Activated naive CD4-positive, alpha-beta T cell (primary cell): Measurements from ENCODE around the gene GALNT7.

Experiments used
- DNase-seq, 4 experiments: peaks; one replicate each; lab custom pipeline; 2025; lab: John Stamatoyannopoulos, UW

GALNT7 gene

GRCh38 chr4:173265751-173266150, 97.1 kb downstream of the GALNT7 start:
- DNase-seq = no peak

DNA sequence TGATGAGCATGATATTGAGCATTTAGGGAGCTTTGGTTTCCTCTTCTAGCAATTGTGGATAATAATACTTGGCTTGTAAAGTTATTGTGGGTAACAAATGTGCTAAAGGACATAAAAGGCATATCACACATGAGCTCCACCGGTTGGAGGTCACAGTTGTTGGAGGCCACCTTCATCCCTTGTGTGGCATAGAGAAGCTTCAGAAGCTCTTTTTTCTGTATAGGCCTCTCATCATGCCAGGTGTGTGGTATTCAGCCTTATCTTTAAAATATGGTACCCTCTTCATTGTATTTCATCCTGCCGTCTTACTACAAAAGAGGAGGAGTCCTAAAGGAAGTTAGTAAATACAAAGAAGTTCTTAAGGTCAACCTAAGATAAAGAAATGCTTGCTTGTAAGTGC, 99.1 kb downstream of the GALNT7 start:
- no peak for DNase-seq

DNA sequence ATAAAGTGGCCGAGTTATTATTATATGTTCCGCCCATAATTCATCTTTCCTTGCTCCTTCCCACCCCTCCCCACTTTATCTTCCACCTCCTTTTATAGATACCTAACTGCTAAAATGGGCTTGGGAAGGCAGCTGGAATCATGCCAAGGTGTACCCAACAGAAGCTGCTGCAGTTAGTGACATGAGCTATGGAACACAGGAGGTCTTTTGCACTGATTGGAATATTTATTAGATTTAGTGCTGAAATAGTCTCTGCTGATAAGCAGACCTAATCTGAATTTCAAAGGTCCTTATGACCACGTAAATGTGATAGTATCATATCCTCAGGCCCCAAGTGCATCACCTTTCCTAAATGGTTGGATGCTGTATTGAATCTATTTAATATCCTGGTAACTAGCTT, 100.7 kb downstream of the GALNT7 start:
- no peak for DNase-seq

- no peak for DNase-seq
Observed at GRCh38 chr4:173270312-173271027, 101.9 kb downstream of the GALNT7 start.

DNA sequence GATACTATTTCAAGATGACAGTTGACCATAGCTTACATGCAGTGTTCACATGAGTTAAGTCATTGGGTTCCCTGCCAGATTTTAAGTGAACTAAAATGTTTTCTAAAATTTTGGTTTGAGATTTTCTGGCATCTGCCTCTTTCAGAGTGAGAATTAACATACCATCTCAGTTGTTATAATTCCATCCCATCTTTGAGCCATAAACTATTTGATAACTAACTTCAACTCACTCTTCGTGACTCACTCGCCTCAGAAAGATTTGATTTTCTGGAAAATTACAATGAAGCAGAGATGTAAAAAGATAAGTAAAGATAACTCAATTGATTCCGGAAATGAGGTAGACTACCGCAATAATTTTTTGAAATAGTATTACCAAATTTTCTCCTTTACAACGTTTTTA, 103.7 kb downstream of the GALNT7 start:
- no peak for DNase-seq

GRCh38 chr4:173272996-173273395, 104.4 kb downstream of the GALNT7 start:
- no peak for DNase-seq

DNA sequence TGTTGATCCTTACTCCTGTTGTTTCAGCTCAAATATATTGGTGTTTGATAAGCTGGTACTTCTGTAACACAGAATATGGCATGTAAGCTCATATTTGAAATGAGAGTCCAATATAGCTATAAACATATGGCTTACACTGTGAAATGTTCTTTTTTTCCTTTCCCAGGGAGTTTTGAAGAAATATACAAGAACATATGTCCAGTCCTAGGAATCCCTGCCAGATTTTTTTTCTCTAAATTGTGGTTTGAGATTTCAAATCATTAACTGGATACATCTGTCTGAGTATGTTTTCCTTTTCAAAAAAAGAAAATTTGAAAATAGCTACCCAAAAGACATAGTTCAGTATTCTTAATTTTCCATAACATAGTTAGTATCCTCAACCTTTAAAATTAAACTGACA, 105.3 kb downstream of the GALNT7 start:
- no peak for DNase-seq

DNA sequence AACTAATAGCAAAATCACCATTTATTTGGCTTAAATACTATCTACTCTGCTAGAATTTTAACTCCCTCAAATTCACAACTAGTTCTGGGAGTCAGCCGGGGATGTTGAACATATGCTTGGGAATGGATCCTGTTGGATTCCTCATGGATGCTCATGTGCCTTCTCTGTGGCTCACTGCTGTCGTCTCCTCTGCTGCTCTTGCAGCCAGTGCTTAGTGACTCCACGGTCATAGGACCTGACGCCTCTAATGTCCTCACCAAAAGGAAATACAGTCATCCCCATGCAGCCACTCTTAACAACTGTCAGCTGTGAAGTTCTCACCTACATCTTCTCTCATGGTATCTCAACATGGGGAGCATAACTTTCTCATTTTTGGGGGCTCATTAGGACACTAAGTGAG, 106.1 kb downstream of the GALNT7 start:
- no peak for DNase-seq

DNA sequence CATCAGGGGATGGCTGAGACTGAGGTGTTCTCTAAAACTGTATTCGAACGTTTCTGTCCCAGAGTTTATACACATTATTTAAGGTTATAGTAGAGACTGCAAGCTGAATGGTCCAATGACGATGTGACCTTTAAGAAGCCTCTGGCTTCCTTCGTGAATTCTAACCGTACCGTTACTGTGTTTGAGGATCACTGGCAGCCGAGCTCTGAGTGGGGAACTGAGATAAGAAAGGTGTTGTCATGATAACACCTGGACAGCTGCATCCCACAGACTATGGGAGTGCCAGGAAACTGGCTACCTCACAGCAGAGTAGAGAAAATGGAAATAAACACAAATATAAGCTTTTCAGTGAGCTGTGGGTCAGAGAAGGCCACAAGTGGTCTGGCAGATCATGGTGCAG, 106.5 kb downstream of the GALNT7 start:
- no peak for DNase-seq

DNA sequence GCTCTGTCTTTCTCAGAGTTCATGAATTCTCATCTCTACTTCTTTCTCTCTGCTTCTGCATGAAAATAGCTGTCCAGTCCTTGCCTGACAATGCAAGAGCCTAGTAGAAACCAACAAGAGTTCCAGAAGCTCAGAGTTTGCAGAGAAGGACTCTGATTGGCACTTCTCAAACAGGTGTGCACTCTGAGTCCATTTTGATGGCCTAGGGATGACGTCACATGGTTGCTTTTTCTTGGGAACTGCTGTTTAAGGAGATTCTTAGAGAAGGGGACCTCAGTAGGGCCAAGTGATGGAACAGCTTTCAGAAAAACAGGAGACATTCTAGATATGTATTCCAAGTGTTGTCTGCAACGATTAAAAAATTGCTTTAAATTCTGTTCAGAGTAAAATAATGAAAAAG, 108.7 kb downstream of the GALNT7 start:
- no peak for DNase-seq

DNA sequence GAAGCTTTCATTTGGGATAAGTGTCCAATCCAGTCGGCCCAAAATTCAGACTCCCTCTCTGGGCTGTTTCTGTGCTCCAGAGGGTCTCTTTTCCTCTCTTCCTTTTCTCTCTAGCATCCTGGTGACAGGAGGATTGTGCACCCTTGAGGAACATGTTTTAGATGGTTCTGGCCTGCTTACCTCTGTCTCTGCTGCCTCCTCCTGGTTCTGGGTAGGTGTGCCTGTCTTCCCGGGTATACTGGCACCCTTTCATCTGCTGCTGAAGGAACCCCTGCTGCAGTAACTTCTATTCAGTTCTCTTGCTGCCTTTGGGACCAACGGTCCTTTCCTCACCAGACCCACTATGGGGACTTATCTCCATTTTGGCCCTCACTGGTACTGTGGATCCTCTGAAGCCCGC, 112.4 kb downstream of the GALNT7 start:
- DNase-seq = no peak

DNA sequence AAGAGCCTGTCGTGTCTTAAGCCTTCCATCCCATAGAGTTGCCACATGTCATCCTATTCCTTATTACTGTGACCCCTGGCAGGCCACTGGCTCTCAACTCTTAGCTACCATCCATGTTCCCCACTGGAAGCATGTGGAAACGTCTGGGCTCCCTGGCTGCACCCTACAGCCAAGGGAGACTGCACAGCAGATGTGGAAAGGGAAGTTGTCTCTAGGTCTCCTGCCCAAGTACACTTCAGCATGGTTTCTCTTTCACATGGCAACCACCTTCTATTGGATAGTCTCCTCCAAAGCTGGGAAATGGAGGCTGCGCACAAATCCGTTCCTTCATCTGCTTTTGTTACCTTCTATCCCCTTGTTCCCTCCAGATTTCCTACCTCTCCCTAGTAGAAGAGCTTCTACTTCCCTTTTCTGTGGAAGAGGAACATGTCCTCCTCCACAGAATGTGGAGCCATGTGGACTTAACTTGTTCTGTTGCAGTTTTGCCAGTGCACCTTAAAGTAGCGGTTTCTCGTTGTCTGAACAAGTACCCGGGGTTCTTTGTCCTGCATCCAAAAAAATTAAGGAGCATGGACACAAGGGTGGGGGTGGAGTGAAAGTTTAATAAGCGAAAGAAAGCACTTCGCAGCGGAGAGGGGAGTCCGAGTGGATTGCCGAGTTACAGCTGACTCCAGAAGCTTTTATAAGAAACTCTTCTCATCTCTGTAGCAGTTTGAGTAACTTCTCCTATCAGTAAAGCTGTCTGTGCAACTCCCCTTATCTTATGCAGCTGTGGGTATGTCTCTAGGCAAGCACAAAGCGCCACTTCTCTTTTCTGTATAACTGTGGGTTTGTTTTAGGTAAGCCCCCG, 113.0 kb downstream of the GALNT7 start:
- DNase-seq = no peak

DNA sequence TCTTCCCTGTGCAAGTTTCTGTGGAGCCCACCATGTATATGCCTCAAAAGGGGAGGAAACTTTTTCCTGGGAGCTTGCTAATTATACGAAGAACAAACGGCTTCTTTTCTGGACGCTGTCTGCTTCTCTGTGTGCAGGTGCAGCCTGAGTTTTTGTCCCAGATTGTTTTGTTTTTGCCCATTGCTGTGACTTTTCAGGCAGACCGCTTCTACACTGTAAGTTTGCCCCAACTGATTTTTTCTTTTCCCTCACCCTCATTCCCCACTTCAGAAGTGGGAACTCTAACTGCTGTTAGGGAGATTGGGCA, 113.6 kb downstream of the GALNT7 start:
- no peak for DNase-seq

- DNase-seq = no peak
Observed at GRCh38 chr4:173282626-173283025, 114.0 kb downstream of the GALNT7 start.

DNA sequence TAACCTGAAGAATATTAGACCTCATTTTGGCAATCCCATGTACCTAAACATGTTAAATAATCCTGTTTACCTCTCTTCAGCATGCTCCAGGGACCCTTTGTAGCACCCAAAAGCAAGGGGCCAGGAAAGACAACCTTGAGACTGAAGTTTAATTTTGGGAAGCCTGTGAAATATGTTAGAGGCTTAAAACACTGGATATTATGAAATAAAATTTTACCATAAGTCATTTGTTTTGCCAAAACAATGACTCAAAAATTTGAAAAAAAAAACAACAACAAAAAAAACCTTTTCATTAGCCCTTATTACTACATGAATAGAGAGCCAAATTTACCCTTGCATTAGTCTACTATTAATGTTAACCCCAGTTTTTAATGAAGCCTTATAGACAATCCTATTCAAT, 115.9 kb downstream of the GALNT7 start:
- DNase-seq = no peak

DNA sequence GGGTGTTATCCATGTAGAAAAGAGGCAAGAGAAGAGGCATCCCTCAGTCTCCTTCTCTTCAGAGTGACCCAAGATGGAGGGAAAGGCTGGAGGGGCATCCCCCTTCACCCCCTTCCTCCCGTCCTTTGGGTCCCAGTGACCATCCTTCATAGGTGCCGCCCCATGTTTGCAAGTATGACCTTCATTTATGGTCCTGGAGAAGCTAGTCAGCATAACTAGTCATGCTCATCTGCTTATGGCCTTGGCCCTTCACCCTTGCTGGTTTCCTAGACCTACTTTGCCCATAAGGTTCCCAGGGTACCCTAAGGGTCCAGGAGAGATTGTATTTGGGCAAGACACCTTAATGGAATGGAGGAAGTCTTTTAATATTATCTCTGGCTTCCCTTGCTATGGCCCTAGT, 118.9 kb downstream of the GALNT7 start:
- DNase-seq = no peak

GRCh38 chr4:173288296-173288695, 119.7 kb downstream of the GALNT7 start:
- DNase-seq = peak in 3 of 4 experiments; percentile 26 to 47 (median 27)

DNA sequence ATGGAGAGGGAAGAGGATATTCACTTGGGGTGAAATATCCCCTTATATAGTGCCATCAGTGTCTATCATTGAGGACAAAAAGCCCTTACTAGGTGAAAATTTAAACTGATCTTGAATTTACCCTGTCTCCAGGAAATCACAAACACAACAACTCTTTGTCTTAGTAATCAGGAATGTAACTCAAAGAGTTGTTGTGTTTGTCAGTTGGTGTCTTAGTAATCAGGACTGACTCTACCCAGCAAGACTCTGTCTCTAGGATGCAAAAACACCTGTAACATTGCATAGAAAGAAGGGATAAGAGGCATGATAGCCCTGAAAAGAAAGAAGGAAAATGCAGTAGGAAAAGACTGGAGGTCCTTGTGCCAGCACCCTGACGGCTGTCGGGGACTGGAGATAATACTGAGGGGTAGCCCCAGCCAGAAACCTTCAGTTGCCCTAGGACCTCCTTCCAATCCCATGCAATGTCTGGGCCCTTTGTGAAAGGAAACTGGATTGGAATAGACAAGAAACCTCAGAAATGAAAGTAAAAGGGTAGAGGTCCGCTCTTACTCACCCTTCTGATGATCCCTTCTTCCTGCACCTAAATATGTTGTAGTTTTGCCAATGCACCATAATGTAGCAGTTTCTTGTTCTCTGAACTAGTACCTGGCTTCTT, 120.2 kb downstream of the GALNT7 start:
- DNase-seq = no peak

DNA sequence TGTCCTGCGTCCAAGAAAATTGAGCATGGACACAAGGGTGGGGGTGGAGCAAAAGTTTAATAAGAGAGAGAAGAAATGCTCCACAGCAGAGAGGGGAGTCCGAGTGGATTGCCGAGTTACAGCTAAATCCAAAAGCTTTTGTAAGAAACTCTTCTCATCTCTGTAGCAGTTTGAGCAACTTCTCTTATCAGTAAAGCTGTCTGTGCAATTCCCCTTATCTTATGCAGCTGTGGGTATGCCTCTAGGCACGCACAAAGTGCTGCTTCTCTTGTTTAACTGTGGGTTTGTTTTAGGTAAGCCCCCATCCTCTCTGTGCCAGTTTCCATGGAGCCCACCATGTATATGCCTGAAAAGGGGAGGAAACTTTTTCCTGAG, 120.7 kb downstream of the GALNT7 start:
- DNase-seq = no peak

GRCh38 chr4:173291899-173292298, 123.3 kb downstream of the GALNT7 start:
- no peak for DNase-seq

DNA sequence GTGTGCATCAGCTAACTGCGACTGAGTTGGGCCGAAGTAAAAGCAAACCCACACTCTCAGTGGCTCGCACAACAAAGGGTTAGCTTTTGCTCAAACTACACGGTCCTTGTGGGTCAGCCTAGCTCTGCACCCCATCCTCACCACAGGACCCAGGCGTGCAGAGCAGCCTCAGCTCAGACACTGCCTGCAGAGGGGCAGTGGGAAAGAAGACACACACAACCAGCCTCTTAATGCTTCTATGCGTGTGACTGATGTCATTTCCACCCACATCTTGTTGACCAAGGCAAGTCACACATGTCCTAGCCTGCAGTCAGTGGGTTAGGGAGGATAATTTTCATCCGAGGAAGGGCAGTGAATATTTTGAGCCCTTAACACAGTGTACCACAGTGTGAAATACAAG, 125.1 kb downstream of the GALNT7 start:
- no peak for DNase-seq

DNA sequence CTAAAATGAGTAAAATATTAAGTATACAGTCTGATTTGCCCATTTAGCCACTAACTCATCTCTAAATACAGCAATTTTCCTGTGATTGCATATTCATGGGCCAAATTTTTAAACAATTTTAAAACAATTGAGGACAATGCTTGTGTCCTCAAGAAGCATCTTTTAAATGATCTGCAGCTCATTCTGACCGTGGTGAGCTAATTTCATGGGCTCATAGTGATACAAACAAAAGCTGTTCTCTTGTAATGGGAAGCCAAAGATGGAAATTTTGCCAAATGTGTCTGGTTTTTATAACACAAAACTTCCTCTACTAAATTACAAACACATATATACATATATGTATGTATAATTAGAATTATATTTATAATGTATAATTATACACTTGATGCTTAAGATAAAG, 125.8 kb downstream of the GALNT7 start:
- DNase-seq = no peak

DNA sequence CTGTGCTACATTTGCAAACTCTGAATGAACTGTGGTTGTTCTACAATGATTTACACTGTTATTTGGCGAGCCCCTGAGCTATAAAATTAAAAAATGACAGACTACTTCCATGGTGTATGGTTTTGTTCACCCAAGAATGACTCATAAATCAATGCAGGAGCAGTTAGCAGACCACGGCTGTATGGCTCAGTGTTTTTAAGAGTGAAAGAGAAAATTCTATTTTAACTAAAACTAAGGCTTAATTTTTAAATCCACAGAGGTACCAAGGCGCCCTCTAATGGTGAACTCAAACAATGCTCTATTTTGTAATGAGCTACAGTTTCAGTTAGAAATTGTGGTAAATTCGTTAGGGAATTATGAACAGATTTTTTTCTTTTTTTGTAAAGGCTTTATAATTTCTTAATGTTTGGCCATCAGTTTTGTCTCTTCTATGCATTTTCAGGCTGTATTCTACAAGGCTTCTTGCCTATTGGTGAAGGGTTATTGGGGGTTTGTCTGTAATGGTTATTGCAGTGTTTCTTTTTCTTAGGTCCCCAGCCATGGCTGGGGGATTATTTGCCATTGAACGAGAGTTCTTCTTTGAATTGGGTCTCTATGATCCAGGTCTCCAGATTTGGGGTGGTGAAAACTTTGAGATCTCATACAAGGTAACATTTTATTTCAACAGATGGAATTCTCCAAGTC, 133.0 kb downstream of the GALNT7 start:
- DNase-seq = no peak
